MCF 10A (cell line): ENCODE measurements around the gene DRAM1. TPM values are rescaled to one million over a fixed set of nuclear protein-coding genes. Genes with fewer than 3 reads are reported as not detected.

Source experiments
- BruUV-seq: library from RNA; stranded (reverse); fragments of 400-500 nt; replicated peaks from 2 replicates; lab custom pipeline; 2021; lab: Mats Ljungman, UMichigan
- CTCF ChIA-PET: fragments of 300-600 bp; sonication (Branson Sonifier 250); formaldehyde crosslinking; extraction: SDS; loops from one replicate; lab custom pipeline; 2021; ENCODE audit warnings: antibody characterized with exemption, inconsistent platforms; lab: Yijun Ruan, JAX
- POLR2A ChIA-PET: fragments of 300-600, 350-650 bp; sonication (Branson Sonifier 250); formaldehyde crosslinking; extraction: SDS; loops from one replicate; lab custom pipeline; 2020; ENCODE audit warnings: antibody characterized with exemption, inconsistent platforms; lab: Yijun Ruan, JAX
- DNase-seq: peaks from one replicate; pipeline ENCODE4 v3.0.0-alpha.2; 2018; ENCODE audit not compliant: unreplicated experiment
- H3K27ac Mint-ChIP-seq: one replicate; pipeline ENCODE4 v1.8.0; 2022; ENCODE audit warnings: mild to moderate bottlenecking, low read depth, mixed read lengths; ENCODE audit not compliant: unreplicated experiment
- H3K27me3 Mint-ChIP-seq: one replicate; pipeline ENCODE4 v1.8.0; 2022; ENCODE audit warnings: mixed read lengths; ENCODE audit not compliant: insufficient read depth, unreplicated experiment
- H3K36me3 Mint-ChIP-seq: one replicate; pipeline ENCODE4 v1.8.0; 2022; ENCODE audit warnings: mild to moderate bottlenecking, moderate library complexity, mixed read lengths; ENCODE audit not compliant: insufficient read depth, unreplicated experiment
- H3K4me1 Mint-ChIP-seq: one replicate; pipeline ENCODE4 v1.8.0; 2022; ENCODE audit warnings: mixed read lengths; ENCODE audit not compliant: insufficient read depth, unreplicated experiment
- H3K4me3 Mint-ChIP-seq: one replicate; pipeline ENCODE4 v1.8.0; 2022; ENCODE audit warnings: mild to moderate bottlenecking, moderate library complexity, mixed read lengths; ENCODE audit not compliant: unreplicated experiment
- H3K9me3 Mint-ChIP-seq: one replicate; pipeline ENCODE4 v1.8.0; 2022; ENCODE audit warnings: mixed read lengths; ENCODE audit not compliant: unreplicated experiment
- intact Hi-C: fragments of 100-400 bp; cut with micrococcal nuclease; formaldehyde crosslinking; loops from 2 replicates; pipeline ENCODE4 v1.14.1; 2022
- total RNA-seq: library from RNA; stranded (reverse); gene quantifications from 2 replicates; pipeline ENCODE4 v1.2.3, GENCODE V29; 2022
- TF ChIP-seq, protein P1 (sequence below): fragments of 200-600 bp; IDR thresholded peaks from one replicate; pipeline ENCODE4 v1.8.0; 2022; ENCODE audit warnings: antibody characterized with exemption, mild to moderate bottlenecking; ENCODE audit not compliant: unreplicated experiment

The DRAM1 gene
- total RNA-seq, 1 experiment from 2014 or later = 8.7 TPM

DNA sequence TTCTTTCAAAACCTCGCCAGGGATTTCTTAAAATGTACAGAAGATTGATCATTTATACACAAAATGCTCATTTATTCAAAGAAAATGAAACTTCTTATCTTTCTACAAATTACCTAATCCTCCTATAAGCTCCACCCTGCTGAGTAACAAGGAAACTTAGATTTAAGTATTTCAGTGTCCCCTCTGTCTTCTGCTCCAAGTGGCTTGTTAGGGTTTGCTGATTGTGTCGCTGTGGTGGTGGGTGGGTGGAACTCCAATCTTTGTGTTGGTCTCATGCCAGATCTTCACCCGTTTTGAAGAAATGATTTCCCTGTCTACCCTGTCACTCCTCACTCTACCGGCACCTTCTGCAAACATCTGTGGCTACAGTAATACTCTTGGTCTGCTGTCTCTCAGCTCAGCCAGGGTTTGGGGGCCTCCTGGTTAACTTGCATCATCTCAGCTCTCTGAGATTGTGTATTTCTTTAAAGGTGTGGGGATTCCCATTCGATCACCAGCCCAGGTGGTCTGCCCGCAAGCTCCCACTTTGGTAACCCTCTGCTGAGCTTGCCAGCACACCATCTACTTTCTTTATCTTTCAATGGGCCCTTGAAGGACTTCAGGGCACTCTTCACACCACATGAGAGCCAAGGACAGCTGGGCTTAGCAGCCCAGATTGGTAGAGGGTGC, 73.8 kb downstream of the DRAM1 start:
- Mint-ChIP-seq H3K27ac (no peak overlapping the region), H3K9me3 (no peaks in the 10 kb centered on the region), H3K36me3 (no peaks in the 10 kb centered on the region), H3K4me1 (no peaks in the 10 kb centered on the region), H3K27me3 (no peaks in the 10 kb centered on the region), H3K4me3 (no peak overlapping the region)
- no TSS peak for BruUV-seq
- TF ChIP-seq, protein P1, sequence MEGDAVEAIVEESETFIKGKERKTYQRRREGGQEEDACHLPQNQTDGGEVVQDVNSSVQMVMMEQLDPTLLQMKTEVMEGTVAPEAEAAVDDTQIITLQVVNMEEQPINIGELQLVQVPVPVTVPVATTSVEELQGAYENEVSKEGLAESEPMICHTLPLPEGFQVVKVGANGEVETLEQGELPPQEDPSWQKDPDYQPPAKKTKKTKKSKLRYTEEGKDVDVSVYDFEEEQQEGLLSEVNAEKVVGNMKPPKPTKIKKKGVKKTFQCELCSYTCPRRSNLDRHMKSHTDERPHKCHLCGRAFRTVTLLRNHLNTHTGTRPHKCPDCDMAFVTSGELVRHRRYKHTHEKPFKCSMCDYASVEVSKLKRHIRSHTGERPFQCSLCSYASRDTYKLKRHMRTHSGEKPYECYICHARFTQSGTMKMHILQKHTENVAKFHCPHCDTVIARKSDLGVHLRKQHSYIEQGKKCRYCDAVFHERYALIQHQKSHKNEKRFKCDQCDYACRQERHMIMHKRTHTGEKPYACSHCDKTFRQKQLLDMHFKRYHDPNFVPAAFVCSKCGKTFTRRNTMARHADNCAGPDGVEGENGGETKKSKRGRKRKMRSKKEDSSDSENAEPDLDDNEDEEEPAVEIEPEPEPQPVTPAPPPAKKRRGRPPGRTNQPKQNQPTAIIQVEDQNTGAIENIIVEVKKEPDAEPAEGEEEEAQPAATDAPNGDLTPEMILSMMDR = no peak
- DNase-seq = no peak
- ChIA-PET CTCF (interaction anchor here (0.6 to 1.1 kb wide), 3 partner anchors 15 to 795 kb away, joined by 3 to 4 read pairs (median 4); no protein-coding TSS in a partner anchor), POLR2A (no interaction called here)
- intact Hi-C loops = no loop called here

DNA sequence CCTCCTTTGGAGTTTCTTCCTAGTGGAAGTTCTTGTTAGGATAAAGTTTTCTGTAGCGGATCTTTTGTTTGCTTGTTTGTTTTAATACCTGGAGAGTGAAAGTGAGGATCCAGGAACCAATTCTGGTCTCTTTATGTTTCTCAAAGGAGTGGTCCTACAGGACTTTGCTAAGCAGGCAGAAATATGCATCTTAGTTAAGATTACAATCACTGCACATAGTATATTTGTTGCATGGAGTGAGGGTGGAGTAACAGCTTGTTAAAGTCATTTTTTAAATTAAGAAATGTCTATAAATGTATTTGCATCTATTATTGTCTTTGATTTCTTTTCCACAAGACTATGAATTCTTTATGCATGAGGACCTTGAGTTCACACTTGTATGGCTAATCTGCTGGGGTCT, 76.7 kb downstream of the DRAM1 start:
- H3K36me3 Mint-ChIP-seq = no peaks in the 10 kb centered on the region
- no peak for DNase-seq
- H3K27me3 Mint-ChIP-seq = no peaks in the 10 kb centered on the region
- H3K4me1 Mint-ChIP-seq = no peaks in the 10 kb centered on the region
- POLR2A ChIA-PET = no interaction called here
- TF ChIP-seq, protein P1 = no peak
- BruUV-seq = no TSS peak
- CTCF ChIA-PET = no interaction called here
- intact Hi-C loops = no loop called here
- H3K4me3 Mint-ChIP-seq = no peak overlapping the region
- H3K9me3 Mint-ChIP-seq = no peaks in the 10 kb centered on the region
- H3K27ac Mint-ChIP-seq = no peak overlapping the region

DNA sequence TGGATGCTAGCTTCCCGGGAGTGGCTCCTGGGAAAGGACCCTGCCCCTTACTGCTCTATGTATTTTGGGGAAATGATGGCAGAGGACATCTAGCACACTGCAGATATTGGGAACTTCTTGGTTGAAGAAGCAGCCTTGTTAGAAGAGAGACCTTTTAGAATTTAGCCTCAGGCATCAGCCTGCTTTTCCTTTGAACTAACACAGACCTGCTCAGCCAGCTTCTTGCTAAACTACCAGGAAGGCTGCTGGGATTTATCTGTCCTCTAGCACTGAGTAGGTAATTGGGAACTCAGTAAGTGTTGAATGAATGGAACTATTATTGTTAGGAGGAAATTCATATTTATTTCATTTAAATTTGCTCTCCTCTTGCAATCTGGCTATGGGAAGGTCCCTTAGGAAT, 77.3 kb downstream of the DRAM1 start:
- intact Hi-C loops = no loop called here
- no peaks in the 10 kb centered on the region for H3K36me3 Mint-ChIP-seq
- no TSS peak for BruUV-seq
- H3K27ac Mint-ChIP-seq = no peak overlapping the region
- no peaks in the 10 kb centered on the region for H3K27me3 Mint-ChIP-seq
- no peak for DNase-seq
- H3K4me3 Mint-ChIP-seq = no peak overlapping the region
- ChIA-PET POLR2A (no interaction called here), CTCF (no interaction called here)
- TF ChIP-seq, protein P1 = no peak
- H3K9me3 Mint-ChIP-seq = no peaks in the 10 kb centered on the region
- H3K4me1 Mint-ChIP-seq = no peaks in the 10 kb centered on the region

DNA sequence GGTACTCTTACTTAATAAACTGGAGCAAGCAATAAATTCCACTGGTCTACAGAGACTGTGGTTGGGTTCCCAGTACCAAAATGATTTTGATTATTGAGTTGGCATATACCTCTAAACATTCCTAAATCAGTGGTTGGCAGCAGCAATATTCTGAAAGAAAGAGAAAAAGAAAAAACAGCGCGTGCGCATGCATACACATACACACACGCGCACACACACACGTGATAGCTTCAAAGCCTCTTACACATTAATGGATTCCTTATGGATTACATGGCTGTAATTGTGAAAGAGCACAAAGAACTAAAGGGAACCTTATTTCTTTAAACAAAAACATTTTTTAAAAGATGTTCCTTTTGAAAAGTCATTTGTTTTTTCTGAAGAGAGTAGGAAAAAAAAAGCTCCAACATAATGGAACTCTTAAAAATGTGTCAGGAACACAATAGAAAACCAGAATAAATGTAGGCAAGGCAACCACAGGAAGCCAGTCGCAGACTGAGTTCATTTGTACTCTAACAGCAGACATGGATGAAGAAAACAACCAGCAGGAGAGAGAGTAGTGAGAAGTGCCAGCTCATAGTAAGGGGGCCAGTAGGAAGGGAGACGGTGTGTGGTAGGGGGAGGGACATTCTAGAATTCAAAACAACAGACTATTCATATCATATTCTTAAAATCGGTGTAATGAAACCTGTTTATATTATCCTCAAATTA, 80.0 kb downstream of the DRAM1 start:
- H3K4me1 Mint-ChIP-seq = no peaks in the 10 kb centered on the region
- CTCF ChIA-PET = interaction anchor here (0.6 to 1.9 kb wide), 3 partner anchors 11 to 529 kb away, joined by 3 to 4 read pairs (median 4); no protein-coding TSS in a partner anchor
- no peak overlapping the region for H3K27ac Mint-ChIP-seq
- POLR2A ChIA-PET = no interaction called here
- H3K4me3 Mint-ChIP-seq = no peak overlapping the region
- intact Hi-C loops = no loop called here
- peaks cover 8% of the 10 kb centered on the region for H3K9me3 Mint-ChIP-seq
- no peaks in the 10 kb centered on the region for H3K27me3 Mint-ChIP-seq
- no TSS peak for BruUV-seq
- DNase-seq = no peak
- TF ChIP-seq, protein P1 = no peak
- H3K36me3 Mint-ChIP-seq = no peaks in the 10 kb centered on the region
